K562 (cell line): ENCODE data around the gene TEX22. TPM values are rescaled to one million over a fixed set of nuclear protein-coding genes. Genes with fewer than 3 reads are reported as not detected.

Experiments used
- ATAC-seq: fragments of 200-7000 bp; cut with Tn5 transposase; 3 replicates; pipeline ENCODE4 v1.9.1; 2020; ENCODE audit warnings: moderate library complexity
- BruUV-seq: library from RNA; stranded (reverse); fragments of 400-500 nt; replicated peaks from 2 replicates; lab custom pipeline; 2021; lab: Mats Ljungman, UMichigan
- CTCF ChIA-PET: fragments of 300-600 bp; formaldehyde crosslinking; extraction: SDS; loops from one replicate; lab custom pipeline; 2021; ENCODE audit warnings: low intra/inter-chr PET ratio; lab: Yijun Ruan, JAX
- POLR2A ChIA-PET: fragments of 300-600, 350-650 bp; sonication (Branson Sonifier 250); formaldehyde crosslinking; extraction: SDS; loops from one replicate; lab custom pipeline; 2021; ENCODE audit warnings: antibody characterized with exemption, inconsistent platforms; lab: Yijun Ruan, JAX
- DNase-seq, 4 experiments: peaks; one replicate each; pipeline versions ENCODE4 v3.0.0 to v3.0.0-alpha.2; 2011 to 2018; ENCODE audit warnings: low spot score in 3 of 4, mixed read lengths in 3 of 4; ENCODE audit errors: extremely low read depth in 1 of 4
- FAIRE-seq: peaks from 2 replicates; lab custom pipeline; 2011; peaks lifted over from hg19 to GRCh38; lab: Jason Lieb, UNC
- H2AFZ ChIP-seq: 2 replicates; pipeline ENCODE4 v1.6.0; 2011; ENCODE audit warnings: low read depth, low read length, control low read depth, inconsistent platforms
- H3K27ac ChIP-seq: fragments of 200-600 bp; 3 replicates; pipeline ENCODE4 v1.8.0; 2011; ENCODE audit warnings: low read depth, mild to moderate bottlenecking, control low read depth, inconsistent platforms, low read length, moderate library complexity, mixed read lengths; ENCODE audit errors: extremely low read depth
- H3K27me3 ChIP-seq, 2 experiments: fragments of 300-600 bp in 1 of 2; 2 replicates in 1 of 2; 3 replicates in 1 of 2; pipeline versions ENCODE4 v1.6.0 to v1.8.0; 2011; ENCODE audit warnings: inconsistent platforms in 2 of 2, low read length in 2 of 2, mild to moderate bottlenecking in 1 of 2, mixed read lengths in 1 of 2, moderate library complexity in 1 of 2; ENCODE audit not compliant: control insufficient read depth in 2 of 2, insufficient read depth in 2 of 2
- H3K36me3 ChIP-seq: fragments of 300-600 bp; 3 replicates; pipeline ENCODE4 v1.8.0; 2011; ENCODE audit warnings: mild to moderate bottlenecking, low read length, inconsistent platforms; ENCODE audit not compliant: control insufficient read depth, insufficient read depth
- H3K4me1 ChIP-seq, 2 experiments: fragments of 200-600 bp in 1 of 2; replicated peaks in 1 of 2; 2 replicates in 1 of 2; 3 replicates in 1 of 2; pipeline versions ENCODE4 v1.5.1 to v1.8.0; 2011; ENCODE audit warnings: inconsistent platforms in 2 of 2, low read length in 2 of 2, mild to moderate bottlenecking in 1 of 2, mixed read lengths in 1 of 2, moderate library complexity in 1 of 2; ENCODE audit not compliant: control insufficient read depth in 2 of 2, insufficient read depth in 2 of 2
- H3K4me2 ChIP-seq: 2 replicates; pipeline ENCODE4 v1.6.1; 2011; ENCODE audit warnings: low read length, control low read depth, inconsistent platforms, mixed read lengths; ENCODE audit not compliant: insufficient read depth
- H3K4me3 ChIP-seq: fragments of 200-600 bp; sonication (generic), shearing (Covaris generic); 2 replicates; pipeline ENCODE4 v1.5.1; 2016; ENCODE audit warnings: control low read depth, inconsistent platforms
- H3K79me2 ChIP-seq: fragments of 200-600 bp; 3 replicates; pipeline ENCODE4 v1.8.0; 2011; ENCODE audit warnings: low read length, inconsistent platforms; ENCODE audit not compliant: control insufficient read depth, insufficient read depth
- H3K9ac ChIP-seq, 2 experiments: 2 replicates each; pipeline versions ENCODE4 v1.6.0 to v1.6.1; 2011; ENCODE audit warnings: low read depth in 2 of 2, low read length in 2 of 2, control low read depth in 1 of 2, inconsistent platforms in 1 of 2, mild to moderate bottlenecking in 1 of 2, mixed read lengths in 1 of 2; ENCODE audit not compliant: insufficient read depth in 1 of 2
- H3K9me1 ChIP-seq: one replicate; pipeline ENCODE4 v1.6.0; 2011; ENCODE audit warnings: inconsistent platforms, mild to moderate bottlenecking, low read length, moderate library complexity; ENCODE audit not compliant: control insufficient read depth, insufficient read depth
- H3K9me3 ChIP-seq: replicated peaks from 2 replicates; pipeline ENCODE4 v1.5.1; 2011; ENCODE audit warnings: low read depth, low read length, inconsistent platforms; ENCODE audit not compliant: control insufficient read depth, insufficient read depth
- H4K20me1 ChIP-seq: replicated peaks from 2 replicates; pipeline ENCODE4 v1.6.1; 2011; ENCODE audit warnings: low read length, inconsistent platforms, mixed read lengths; ENCODE audit not compliant: control insufficient read depth, insufficient read depth
- HBP1 ChIP-seq: fragments of 450-650 bp; formaldehyde crosslinking; IDR thresholded peaks from 2 replicates; pipeline ENCODE4 v1.4.0; 2022; ENCODE audit warnings: missing genetic modification characterization
- NELFE ChIP-seq: IDR thresholded peaks from 2 replicates; pipeline ENCODE4 v1.6.1; 2011; ENCODE audit warnings: mild to moderate bottlenecking; ENCODE audit not compliant: insufficient read depth, insufficient read length
- POLR2A ChIP-seq: fragments of 450-650 bp; conservative IDR thresholded peaks from 2 replicates; pipeline ENCODE4 v1.6.1; 2016
- POLR2G ChIP-seq: fragments of 200-400 bp; formaldehyde crosslinking; IDR thresholded peaks from 2 replicates; pipeline ENCODE4 v1.6.1; 2017; ENCODE audit warnings: low read depth, mild to moderate bottlenecking, antibody characterized with exemption, low read length, moderate library complexity
- RBBP5 ChIP-seq: fragments of 200-600 bp; sonication (generic); IDR thresholded peaks from 2 replicates; pipeline ENCODE4 v1.6.1; 2012; ENCODE audit warnings: borderline replicate concordance, mild to moderate bottlenecking, low read length, control low read depth, inconsistent platforms; ENCODE audit not compliant: insufficient read depth, poor library complexity, severe bottlenecking
- RBFOX2 ChIP-seq: fragments of 200-400 bp; formaldehyde crosslinking; IDR thresholded peaks from 2 replicates; pipeline ENCODE4 v1.6.1; 2017; ENCODE audit warnings: low read depth, mild to moderate bottlenecking, low read length, moderate library complexity
- TFAP4 ChIP-seq: sonication (generic); formaldehyde crosslinking; IDR thresholded peaks from 2 replicates; pipeline ENCODE4 v1.8.0; 2022; ENCODE audit warnings: missing genetic modification reagents, mild to moderate bottlenecking, moderate library complexity, borderline replicate concordance
- WGBS: fragments of 100-300 bp; shearing (Covaris generic); methylation state at CpG from one replicate; pipeline ENCODE4 v1.1.6; 2016; ENCODE audit warnings: low coverage, mixed read lengths; ENCODE audit not compliant: insufficient coverage; ENCODE audit errors: missing lambda C conversion rate; 5-methylcytosine and 5-hydroxymethylcytosine counted together
- in situ Hi-C: fragments of 300-500 bp; cut with MboI; formaldehyde crosslinking; loops from 4 replicates; pipeline ENCODE4 v1.15.0; 2018; ENCODE audit warnings: inconsistent platforms, mixed read lengths
- intact Hi-C: fragments of 100-400 bp; cut with micrococcal nuclease; formaldehyde crosslinking; loops from 2 replicates; pipeline ENCODE4 v1.14.2; 2022
- polyA plus RNA-seq, 8 experiments: library from polyadenylated mRNA; depleted of rRNA in 4 of 8; stranded (reverse) in 5 of 8; unstranded in 3 of 8; fragments of >200 nt; fragmentation: Nextera tagmentation in 2 of 8; fragmentation: Illumina TruSeq in 1 of 8; extraction: Ambion mirVana in 2 of 8; extraction: Trizol in 1 of 8; gene quantifications; 2 replicates each; pipeline versions ENCODE4 v1.2.1 to v1.2.3, GENCODE V29; 2011 to 2014; ENCODE audit warnings: inconsistent platforms in 1 of 8, missing spikeins in 1 of 8
- total RNA-seq, 7 experiments: library from RNA; depleted of rRNA in 6 of 7; stranded (reverse); fragments of >200 nt in 6 of 7; fragmentation: Illumina TruSeq in 2 of 7; extraction: Trizol in 2 of 7; gene quantifications; 2 replicates each; pipeline versions ENCODE4 v1.2.1 to v1.2.3, GENCODE V29; 2011 to 2021; ENCODE audit warnings: low replicate concordance in 1 of 7

Gene TEX22
- total and polyA plus RNA-seq, 9 of the 15 experiments (the other 6 are each of a cell fraction or from before 2014, with no cell fraction given), result 0.04 to 1.7 (median 0.23) TPM; not detected in 2

- Histone ChIP-seq H3K4me2 (peak overlapping the region; percentile 72), H3K27ac (peak overlapping the region; percentile 75; the same call in 2 of the 3 replicates), H3K79me2 (peaks cover 55% of the 10 kb centered on the region), H3K36me3 (peaks cover 31% of the 10 kb centered on the region; the same call in 2 of the 3 replicates), H3K9ac (peak overlapping the region; percentile 81 to 98), H3K9me1 (peaks cover 6% of the 10 kb centered on the region), H4K20me1 (no peaks in the 10 kb centered on the region), H3K9me3 (no peaks in the 10 kb centered on the region), H3K4me1 (peaks cover 11 to 57% of the 10 kb centered on the region in 2 experiments; a peak in 4 of 5 replicates), H3K27me3 (no peaks in the 10 kb centered on the region), H3K4me3 (peak overlapping the region; percentile 71), H2AFZ (no peak overlapping the region)
- FAIRE-seq, result no peak
- in situ Hi-C loops, result no loop called here
- BruUV-seq, result no TSS peak
- TF ChIP-seq RBFOX2 (peak; percentile 53), NELFE (no peak), POLR2A (no peak), TFAP4 (CRISPR knock-in tag) (0 out of 2 replicates have a peak, but pooled peaks have one; percentile 11), HBP1 (CRISPR knock-in tag) (no peak), RBBP5 (peak; percentile 27), POLR2G (peak; percentile 53)
- WGBS, result 0% methylated on average over 16 of the region's 67 CpGs
- intact Hi-C loops, result no loop called here
- no peak; the same call in 2 of the 3 replicates for ATAC-seq
- POLR2A ChIA-PET, result interaction anchor here (0.6 to 1.2 kb wide), 2 partner anchors 11 to 79 kb away, joined by 3 read pairs; no protein-coding TSS in a partner anchor
- peak in 3 of 4 experiments; percentile 27 to 81 (median 33) for DNase-seq
- CTCF ChIA-PET, result no interaction called here
Observed at GRCh38 chr14:105420101-105420973, 22.0 kb downstream of the TEX22 start.
